EL (cell line): ENCODE measurements around the gene ZNF346.

ENCODE experiments used
- DNase-seq: peaks from one replicate; pipeline ENCODE4 v3.0.0-alpha.2; 2016

The ZNF346 gene

GRCh38 chr5:177124486-177124991 lies 102.0 kb downstream of the ZNF346 start:
- DNase-seq, result no peak

- no peak for DNase-seq
Measured at GRCh38 chr5:177126771-177127170, 104.3 kb downstream of the ZNF346 start.

GRCh38 chr5:177128551-177128981 lies 106.1 kb downstream of the ZNF346 start:
- DNase-seq, result peak; percentile 55

GRCh38 chr5:177130211-177131018 lies 107.9 kb downstream of the ZNF346 start:
- DNase-seq, result peak; percentile 53
